Lung (tissue), 12 donors: ENCODE measurements around the gene NBAS. TPM values are rescaled to one million over a fixed set of nuclear protein-coding genes. Genes with fewer than 3 reads are reported as not detected.

Source experiments
- ATAC-seq: fragments of 200-7000 bp; cut with Tn5 transposase; one replicate; pipeline ENCODE4 v1.9.1; 2020; ENCODE audit warnings: moderate number of reproducible peaks; ENCODE audit not compliant: insufficient read depth, low FRiP score
- DNase-seq, 3 donors: peaks; one replicate each; pipeline ENCODE4 v3.0.0-alpha.2; 2013 to 2017
- H3K27ac ChIP-seq, 2 donors: one replicate each; pipeline ENCODE4 v1.5.1; 2013; ENCODE audit warnings: mild to moderate bottlenecking in 2 of 2, moderate library complexity in 2 of 2, control low read depth in 1 of 2, inconsistent platforms in 1 of 2, low read depth in 1 of 2, low read length in 1 of 2
- H3K27me3 ChIP-seq, 3 donors: one replicate each; pipeline ENCODE4 v1.5.1; 2013; ENCODE audit warnings: low read length in 2 of 3; ENCODE audit not compliant: control insufficient read depth in 3 of 3, insufficient read depth in 3 of 3
- H3K36me3 ChIP-seq, 4 donors: one replicate each; pipeline ENCODE4 v1.5.1; 2013; ENCODE audit warnings: low read length in 4 of 4, mild to moderate bottlenecking in 1 of 4, moderate library complexity in 1 of 4; ENCODE audit not compliant: control insufficient read depth in 4 of 4, insufficient read depth in 4 of 4
- H3K4me1 ChIP-seq, 5 donors: one replicate each; pipeline ENCODE4 v1.5.1; 2013; ENCODE audit warnings: low read length in 5 of 5, mild to moderate bottlenecking in 2 of 5, moderate library complexity in 1 of 5; ENCODE audit not compliant: control insufficient read depth in 5 of 5, insufficient read depth in 5 of 5
- H3K4me3 ChIP-seq: one replicate; pipeline ENCODE4 v1.5.1; 2013; ENCODE audit warnings: mild to moderate bottlenecking, control low read depth, moderate library complexity
- H3K9ac ChIP-seq, 2 donors: one replicate each; pipeline ENCODE4 v1.5.1; 2013; ENCODE audit warnings: low read length in 2 of 2, control low read depth in 1 of 2; ENCODE audit not compliant: insufficient read depth in 1 of 2
- H3K9me3 ChIP-seq, 4 donors: one replicate each; pipeline ENCODE4 v1.5.1; 2013; ENCODE audit warnings: low read length in 3 of 4, mild to moderate bottlenecking in 1 of 4, moderate library complexity in 1 of 4; ENCODE audit not compliant: control insufficient read depth in 4 of 4, insufficient read depth in 3 of 4
- WGBS, 2 donors: extraction: QIAGEN DNeasy Blood & Tissue Kit; methylation state at CpG; one replicate each; pipeline ENCODE4 v1.1.7; 2013; 5-methylcytosine and 5-hydroxymethylcytosine counted together
- polyA plus RNA-seq, 2 donors: library from polyadenylated mRNA; stranded (reverse); fragments of 200-250 nt; gene quantifications; one replicate each; pipeline ENCODE4 v1.2.1, GENCODE V29; 2013
- total RNA-seq, 2 donors: library from RNA; depleted of rRNA in 1 of 2; stranded (reverse); fragments of >200 nt in 1 of 2; gene quantifications; one replicate each; pipeline ENCODE4 v1.2.1, GENCODE V29; 2014 to 2021
- TF ChIP-seq, protein P1 (sequence below): IDR thresholded peaks from 2 replicates; pipeline ENCODE4 v1.5.1; 2012; ENCODE audit warnings: mild to moderate bottlenecking; ENCODE audit errors: control extremely low read depth, extremely low read depth
- donor health status: control.
- donor health status: control.
- donor health status: Bipolar disorder and iron deficiency.
- donor health status: healthy.
- donor health status: DM: yes; HTN: yes; CAD: no.

The NBAS gene
- total and polyA plus RNA-seq, 4 donors = 15.6 to 61.3 (median 35.4) TPM

DNA sequence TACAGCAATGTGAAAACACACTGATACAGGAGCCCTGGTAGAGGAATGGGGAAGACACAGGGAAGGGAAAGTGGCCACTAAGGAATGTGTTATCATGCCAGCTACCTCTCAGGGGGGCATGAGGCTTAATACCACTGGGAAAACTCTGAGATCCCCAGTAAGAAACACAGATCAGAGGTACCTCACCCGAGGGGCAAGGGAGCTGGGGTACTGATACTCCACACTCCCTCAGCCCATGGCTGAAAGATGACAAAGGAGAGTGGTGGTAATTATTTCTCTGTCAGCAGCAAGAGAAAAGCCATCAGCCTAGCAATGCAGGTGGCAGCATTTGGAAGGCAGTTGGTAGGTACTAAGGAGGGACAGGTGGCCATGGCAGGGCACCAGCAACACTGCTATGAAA lies 434.8 kb downstream of the NBAS start:
- Histone ChIP-seq H3K27ac (no peak overlapping the region), H3K9me3 (peaks cover 0 to 9% (median 0%) of the 10 kb centered on the region in 4 donors), H3K4me1 (no peaks in the 10 kb centered on the region), H3K36me3 (no peaks in the 10 kb centered on the region), H3K4me3 (no peak overlapping the region), H3K9ac (no peak overlapping the region), H3K27me3 (no peaks in the 10 kb centered on the region)
- ATAC-seq (no peak), DNase-seq (no peak)
- TF ChIP-seq, protein P1, sequence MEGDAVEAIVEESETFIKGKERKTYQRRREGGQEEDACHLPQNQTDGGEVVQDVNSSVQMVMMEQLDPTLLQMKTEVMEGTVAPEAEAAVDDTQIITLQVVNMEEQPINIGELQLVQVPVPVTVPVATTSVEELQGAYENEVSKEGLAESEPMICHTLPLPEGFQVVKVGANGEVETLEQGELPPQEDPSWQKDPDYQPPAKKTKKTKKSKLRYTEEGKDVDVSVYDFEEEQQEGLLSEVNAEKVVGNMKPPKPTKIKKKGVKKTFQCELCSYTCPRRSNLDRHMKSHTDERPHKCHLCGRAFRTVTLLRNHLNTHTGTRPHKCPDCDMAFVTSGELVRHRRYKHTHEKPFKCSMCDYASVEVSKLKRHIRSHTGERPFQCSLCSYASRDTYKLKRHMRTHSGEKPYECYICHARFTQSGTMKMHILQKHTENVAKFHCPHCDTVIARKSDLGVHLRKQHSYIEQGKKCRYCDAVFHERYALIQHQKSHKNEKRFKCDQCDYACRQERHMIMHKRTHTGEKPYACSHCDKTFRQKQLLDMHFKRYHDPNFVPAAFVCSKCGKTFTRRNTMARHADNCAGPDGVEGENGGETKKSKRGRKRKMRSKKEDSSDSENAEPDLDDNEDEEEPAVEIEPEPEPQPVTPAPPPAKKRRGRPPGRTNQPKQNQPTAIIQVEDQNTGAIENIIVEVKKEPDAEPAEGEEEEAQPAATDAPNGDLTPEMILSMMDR = no peak
- WGBS, 2 donors = 94 to 95% methylated on average over 1 of the region's 1 CpG

- TF ChIP-seq, protein P1 = no peak
- peaks cover 0 to 11% (median 0%) of the 10 kb centered on the region in 4 donors for H3K9me3 ChIP-seq
- no peaks in the 10 kb centered on the region for H3K27me3 ChIP-seq
- H3K27ac ChIP-seq = no peak overlapping the region
- H3K9ac ChIP-seq = no peak overlapping the region
- H3K4me3 ChIP-seq = no peak overlapping the region
- H3K36me3 ChIP-seq = no peaks in the 10 kb centered on the region
- 48 to 70% methylated on average over 2 of the region's 2 CpGs for WGBS, 2 donors
- no peak for ATAC-seq
- H3K4me1 ChIP-seq = no peaks in the 10 kb centered on the region
- DNase-seq = no peak
These were observed 438.2 kb downstream of the NBAS start for GRCh38 chr2:15122915-15123314.

- ATAC-seq = no peak
- H3K4me3 ChIP-seq = no peak overlapping the region
- DNase-seq = peak in 1 of 3 donors; percentile 3
- no peaks in the 10 kb centered on the region for H3K36me3 ChIP-seq
- H3K9me3 ChIP-seq = peaks cover 0 to 8% (median 0%) of the 10 kb centered on the region in 4 donors
- TF ChIP-seq, protein P1 = no peak
- no peaks in the 10 kb centered on the region for H3K4me1 ChIP-seq
- H3K9ac ChIP-seq = no peak overlapping the region
- 39 to 45% methylated on average over 6 of the region's 6 CpGs for WGBS, 2 donors
- H3K27ac ChIP-seq = no peak overlapping the region
- H3K27me3 ChIP-seq = no peaks in the 10 kb centered on the region
These were observed 440.5 kb downstream of the NBAS start for GRCh38 chr2:15120631-15121030.

DNA sequence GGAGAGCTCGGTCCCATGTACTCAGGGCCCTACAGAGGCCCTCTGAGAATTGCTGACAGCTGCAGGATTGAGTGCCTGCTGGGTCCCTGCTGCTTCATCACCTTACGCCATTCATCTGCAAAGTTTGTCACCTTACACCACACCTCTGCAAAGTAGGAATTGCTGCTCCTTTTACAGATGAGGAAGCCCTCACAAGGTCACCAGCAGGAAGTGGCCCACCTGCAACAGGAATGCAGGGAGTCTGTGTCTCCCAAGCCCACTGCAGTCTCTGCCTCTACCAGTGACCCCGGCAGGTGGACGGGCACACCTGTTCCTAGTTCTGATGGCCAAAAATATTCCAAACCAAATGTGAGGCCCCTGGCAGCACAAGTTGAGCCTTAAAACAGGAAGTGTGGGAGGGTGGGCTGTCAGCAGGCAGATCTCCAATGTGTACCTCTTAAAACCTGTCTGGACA lies 441.4 kb downstream of the NBAS start:
- DNase-seq = no peak
- no peaks in the 10 kb centered on the region for H3K36me3 ChIP-seq

More for the DNA sequence above, 441.4 kb downstream of the NBAS start:
- ATAC-seq = no peak
- TF ChIP-seq, protein P1 = no peak
- H3K4me1 ChIP-seq = no peaks in the 10 kb centered on the region
- peaks cover 0 to 6% (median 0%) of the 10 kb centered on the region in 4 donors for H3K9me3 ChIP-seq
- H3K4me3 ChIP-seq = no peak overlapping the region
- no peak overlapping the region for H3K27ac ChIP-seq
- no peak overlapping the region for H3K9ac ChIP-seq
- WGBS, 2 donors = 59 to 76% methylated on average over 4 of the region's 4 CpGs
- no peaks in the 10 kb centered on the region for H3K27me3 ChIP-seq
